HCT116 (cell line): ENCODE results near the gene MEG3. TPM values are rescaled to one million over a fixed set of nuclear protein-coding genes. Genes with fewer than 3 reads are reported as not detected.

Experiments
- ATAC-seq: fragments of 200-7000 bp; cut with Tn5 transposase; 2 replicates; pipeline ENCODE4 v1.9.1; 2020; ENCODE audit warnings: mild to moderate bottlenecking, moderate library complexity
- Bru-seq: library from RNA; stranded (reverse); fragments of 400-500 nt; gene quantifications from one replicate; lab custom pipeline; 2021; lab: Mats Ljungman, UMichigan
- BruChase-seq, 2 experiments: library from RNA; stranded (reverse); fragments of 400-500 nt; gene quantifications; one replicate each; lab custom pipeline; 2021; lab: Mats Ljungman, UMichigan
- BruUV-seq: library from RNA; stranded (reverse); fragments of 400-500 nt; replicated peaks from 2 replicates; lab custom pipeline; 2021; lab: Mats Ljungman, UMichigan
- CTCF ChIA-PET: fragments of 300-600 bp; sonication (Branson Sonifier 250); formaldehyde crosslinking; loops from one replicate; lab custom pipeline; 2021; ENCODE audit warnings: antibody characterized with exemption; lab: Charles Lee
- POLR2A ChIA-PET: fragments of 300-600, 350-600 bp; sonication (Branson Sonifier 250); formaldehyde crosslinking; loops from one replicate; lab custom pipeline; 2021; ENCODE audit warnings: antibody characterized with exemption; lab: Charles Lee
- RAD21 ChIA-PET, 2 experiments: fragments of 300-600 bp; sonication (Branson Sonifier 250); formaldehyde crosslinking; loops; one replicate each; lab custom pipeline; 2023; ENCODE audit warnings: low total read pairs in 2 of 2; ENCODE audit not compliant: uncharacterized antibody in 2 of 2, unreplicated experiment in 2 of 2, low non-redundant PET in 1 of 2; lab: Charles Lee
- DNase-seq: peaks from one replicate; pipeline ENCODE4 v3.0.0-alpha.2; 2010; ENCODE audit warnings: low read depth, low spot score
- H2AFZ ChIP-seq: fragments of 200-600 bp; shearing (Covaris generic), sonication (generic); 2 replicates; pipeline ENCODE4 v1.6.1; 2017; ENCODE audit warnings: low read depth, mixed run types, mixed read lengths, antibody characterized with exemption, low read length; ENCODE audit not compliant: poor library complexity, severe bottlenecking
- H3K27ac ChIP-seq: 2 replicates; pipeline ENCODE4 v1.5.1; 2012; ENCODE audit warnings: low read depth, low read length
- H3K27me3 ChIP-seq: fragments of 200-600 bp; sonication (generic); 2 replicates; pipeline ENCODE4 v1.6.1; 2016; ENCODE audit warnings: mixed run types, low read length, mixed read lengths; ENCODE audit not compliant: insufficient read depth
- H3K36me3 ChIP-seq, 2 experiments: fragments of 200-500 bp in 1 of 2; fragments of 200-600 bp in 1 of 2; sonication (Bioruptor generic) in 1 of 2; sonication (generic) in 1 of 2; 2 replicates each; pipeline versions ENCODE4 v1.5.1 to v1.6.1; 2014 to 2016; ENCODE audit warnings: low read length in 2 of 2, inconsistent platforms in 1 of 2, mixed read lengths in 1 of 2, mixed run types in 1 of 2; ENCODE audit not compliant: insufficient read depth in 2 of 2, control insufficient read depth in 1 of 2
- H3K4me1 ChIP-seq, 2 experiments: fragments of 200-600 bp in 1 of 2; sonication (generic) in 1 of 2; 2 replicates each; pipeline versions ENCODE4 v1.5.1 to v1.6.1; 2012 to 2017; ENCODE audit warnings: low read length in 2 of 2, inconsistent platforms in 1 of 2, mild to moderate bottlenecking in 1 of 2, mixed read lengths in 1 of 2, mixed run types in 1 of 2, moderate library complexity in 1 of 2; ENCODE audit not compliant: insufficient read depth in 2 of 2, control insufficient read depth in 1 of 2
- H3K4me2 ChIP-seq: fragments of 200-600 bp; sonication (generic); 2 replicates; pipeline ENCODE4 v1.6.1; 2017; ENCODE audit warnings: mixed run types, low read length, mixed read lengths
- H3K4me3 ChIP-seq, 2 experiments: fragments of 200-600 bp in 1 of 2; sonication (generic) in 1 of 2; replicated peaks in 1 of 2; 2 replicates each; pipeline ENCODE4 v1.5.1; 2011 to 2016; ENCODE audit warnings: low read length in 2 of 2, control low read depth in 1 of 2, low read depth in 1 of 2, mild to moderate bottlenecking in 1 of 2, mixed read lengths in 1 of 2, mixed run types in 1 of 2
- H3K79me2 ChIP-seq: fragments of 200-600 bp; sonication (generic); 2 replicates; pipeline ENCODE4 v1.6.1; 2017; ENCODE audit warnings: mild to moderate bottlenecking, mixed run types, low read length, moderate library complexity, mixed read lengths; ENCODE audit not compliant: insufficient read depth
- H3K9ac ChIP-seq: fragments of 200-600 bp; sonication (generic); 2 replicates; pipeline ENCODE4 v1.6.1; 2016; ENCODE audit warnings: low read length, mixed read lengths
- H3K9me2 ChIP-seq: fragments of 200-600 bp; sonication (generic), shearing (Covaris generic); 2 replicates; pipeline ENCODE4 v1.6.1; 2017; ENCODE audit warnings: mixed run types, mild to moderate bottlenecking, moderate library complexity; ENCODE audit not compliant: insufficient read depth
- H3K9me3 ChIP-seq, 2 experiments: fragments of 200-500 bp in 1 of 2; fragments of 200-600 bp in 1 of 2; sonication (Bioruptor generic) in 1 of 2; sonication (generic) in 1 of 2; 2 replicates each; pipeline ENCODE4 v1.6.1; 2014 to 2017; ENCODE audit warnings: low read length in 2 of 2, mixed read lengths in 2 of 2, inconsistent platforms in 1 of 2, low read depth in 1 of 2, mild to moderate bottlenecking in 1 of 2, mixed run types in 1 of 2, moderate library complexity in 1 of 2; ENCODE audit not compliant: control insufficient read depth in 1 of 2, insufficient read depth in 1 of 2
- H4K20me1 ChIP-seq: fragments of 200-600 bp; sonication (generic), shearing (Covaris generic); 2 replicates; pipeline ENCODE4 v1.6.1; 2017; ENCODE audit warnings: mixed run types, mild to moderate bottlenecking, moderate library complexity; ENCODE audit not compliant: insufficient read depth
- CBX3 ChIP-seq: IDR thresholded peaks from 2 replicates; pipeline ENCODE4 v1.6.1; 2012; ENCODE audit warnings: low read depth
- EGR1 ChIP-seq: IDR thresholded peaks from 2 replicates; pipeline ENCODE4 v1.6.1; 2012; ENCODE audit warnings: low read depth
- ELF1 ChIP-seq: IDR thresholded peaks from 2 replicates; pipeline ENCODE4 v1.6.1; 2012; ENCODE audit warnings: low read depth, borderline replicate concordance
- EZH2 ChIP-seq: fragments of 200-600 bp; sonication (generic); IDR thresholded peaks from 2 replicates; pipeline ENCODE4 v1.6.1; 2017; ENCODE audit warnings: antibody characterized with exemption, mixed run types
- EZH2phosphoT487 ChIP-seq: fragments of 200-600 bp; IDR thresholded peaks from 2 replicates; pipeline ENCODE4 v1.6.1; 2018; ENCODE audit warnings: antibody characterized with exemption, borderline replicate concordance
- FOSL1 ChIP-seq: IDR thresholded peaks from 2 replicates; pipeline ENCODE4 v1.6.1; 2012; ENCODE audit warnings: low read depth
- JUND ChIP-seq: IDR thresholded peaks from 2 replicates; pipeline ENCODE4 v1.6.1; 2012
- MAX ChIP-seq: IDR thresholded peaks from 2 replicates; pipeline ENCODE4 v1.6.1; 2012
- POLR2A ChIP-seq: IDR thresholded peaks from 2 replicates; pipeline ENCODE4 v1.7.0; 2011; ENCODE audit warnings: borderline replicate concordance; ENCODE audit not compliant: insufficient read depth, insufficient read length; ENCODE audit errors: extremely low read depth
- RAD21 ChIP-seq: IDR thresholded peaks from 2 replicates; pipeline ENCODE4 v1.6.1; 2012; ENCODE audit warnings: low read depth, mild to moderate bottlenecking
- SIN3A ChIP-seq: IDR thresholded peaks from 2 replicates; pipeline ENCODE4 v1.6.1; 2012; ENCODE audit warnings: low read depth
- SP1 ChIP-seq: IDR thresholded peaks from 2 replicates; pipeline ENCODE4 v1.6.1; 2012; ENCODE audit warnings: low read depth
- SRF ChIP-seq: IDR thresholded peaks from 2 replicates; pipeline ENCODE4 v1.6.1; 2012; ENCODE audit warnings: low read depth
- TCF7L2 ChIP-seq: IDR thresholded peaks from 2 replicates; pipeline ENCODE4 v1.7.0; 2011; ENCODE audit warnings: borderline replicate concordance, inconsistent platforms; ENCODE audit not compliant: insufficient read depth, insufficient read length; ENCODE audit errors: extremely low read depth
- YY1 ChIP-seq: IDR thresholded peaks from 2 replicates; pipeline ENCODE4 v1.6.1; 2011; ENCODE audit warnings: low read length, low read depth, moderate library complexity, mild to moderate bottlenecking; ENCODE audit not compliant: insufficient replicate concordance; ENCODE audit errors: extremely low read depth
- ZBTB33 ChIP-seq: IDR thresholded peaks from 2 replicates; pipeline ENCODE4 v1.6.1; 2011; ENCODE audit warnings: mild to moderate bottlenecking, low read length, moderate library complexity; ENCODE audit not compliant: insufficient replicate concordance; ENCODE audit errors: extremely low read depth
- ZNF274 ChIP-seq: fragments of 200-500 bp; sonication (Bioruptor generic); IDR thresholded peaks from 2 replicates; pipeline ENCODE4 v1.6.1; 2014; ENCODE audit warnings: mild to moderate bottlenecking, low read depth, low read length, inconsistent platforms
- intact Hi-C: fragments of 100-400 bp; cut with micrococcal nuclease; formaldehyde crosslinking; loops from 2 replicates; pipeline ENCODE4 v1.10.0; 2022
- long read RNA-seq: library from polyadenylated mRNA; unstranded; transcript quantifications from one replicate; pipeline ENCODE4 v2.0.0, GENCODE V29; 2021; ENCODE audit not compliant: unreplicated experiment
- polyA plus RNA-seq: library from polyadenylated mRNA; unstranded; fragments of >200 nt; gene quantifications from 2 replicates; pipeline ENCODE4 v1.2.1, GENCODE V29; 2012; ENCODE audit warnings: missing spikeins
- total RNA-seq: library from RNA; stranded (reverse); gene quantifications from one replicate; pipeline ENCODE4 v1.2.1, GENCODE V29; 2021; ENCODE audit not compliant: unreplicated experiment

MEG3 gene
- total RNA-seq (2.5 TPM), Bru-seq, nascent RNA (percentile 7 among the genes with signal in this experiment), BruChase-seq, experiment 1, labeled RNA remaining after a 6-hour chase (percentile 4 among the genes with signal in this experiment), BruChase-seq, experiment 2, labeled RNA remaining after a 2-hour chase (not detected)
- polyA plus RNA-seq: not detected in 2 replicates
- long read RNA-seq: 0 reads

GRCh38 chr14:100825713-100826331 is at the start of gene MEG3:
Gene MEG3, plus strand, starts transcription at chr14:100826118.
- no peaks in the 10 kb centered on the region for H3K9me2 ChIP-seq
- H3K4me2 ChIP-seq: no peak within 1 kb of the TSS
- H3K4me1 ChIP-seq: no peaks in the 10 kb centered on the region
- DNase-seq: no peak
- no peaks in the 10 kb centered on the region for H3K27me3 ChIP-seq
- no TSS peak for BruUV-seq
- H2AFZ ChIP-seq: no peak within 1 kb of the TSS
- TF ChIP-seq JUND (no peak), EZH2 (no peak), FOSL1 (no peak), EZH2phosphoT487 (no peak), ZNF274 (no peak), ZBTB33 (no peak), POLR2A (no peak), ELF1 (no peak), SRF (no peak), RAD21 (no peak), CBX3 (no peak), SP1 (no peak), EGR1 (no peak), YY1 (no peak), TCF7L2 (no peak), SIN3A (no peak), MAX (no peak)
- no peaks in the 10 kb centered on the region; a peak in 1 of 4 replicates for H3K9me3 ChIP-seq
- no peak within 1 kb of the TSS for H3K4me3 ChIP-seq
- intact Hi-C loops: no loop called here
- ChIA-PET CTCF (no interaction called here), RAD21 (no interaction called here), POLR2A (no interaction called here)
- ATAC-seq: no peak
- no peaks in the 10 kb centered on the region for H3K79me2 ChIP-seq
- no peaks in the 10 kb centered on the region for H3K36me3 ChIP-seq
- H3K27ac ChIP-seq: no peak within 1 kb of the TSS
- H3K9ac ChIP-seq: no peak within 1 kb of the TSS
- no peaks in the 10 kb centered on the region for H4K20me1 ChIP-seq
